ENCODE data around the gene OSBPL1A.

OSBPL1A gene

GRCh38 chr18:24267878-24268277, 129.7 kb downstream of the OSBPL1A start:
- no peak for DNase-seq (ENCODE audit: low spot score)

GRCh38 chr18:24266131-24266530, 131.5 kb downstream of the OSBPL1A start:
- no peak for DNase-seq (ENCODE audit: low spot score)

- DNase-seq (ENCODE audit: low spot score), result no peak
Observed at GRCh38 chr18:24265502-24266064, 132.0 kb downstream of the OSBPL1A start.

- DNase-seq (ENCODE audit: low spot score), result no peak
Observed at GRCh38 chr18:24263050-24263449, 134.6 kb downstream of the OSBPL1A start.

- DNase-seq (ENCODE audit: low spot score), result no peak
Observed at GRCh38 chr18:24262087-24262486, 135.5 kb downstream of the OSBPL1A start.

- DNase-seq (ENCODE audit: low spot score), result no peak
Observed at GRCh38 chr18:24259869-24260641, 137.6 kb downstream of the OSBPL1A start.

- DNase-seq (ENCODE audit: low spot score), result no peak
Observed at GRCh38 chr18:24254071-24254470, 143.6 kb downstream of the OSBPL1A start.

GRCh38 chr18:24249716-24250115, 147.9 kb downstream of the OSBPL1A start:
- DNase-seq (ENCODE audit: low spot score), result no peak

GRCh38 chr18:24248359-24248758, 149.3 kb downstream of the OSBPL1A start:
- no peak for DNase-seq (ENCODE audit: low spot score)

GRCh38 chr18:24246143-24246542, 151.5 kb downstream of the OSBPL1A start:
- DNase-seq (ENCODE audit: low spot score), result no peak

GRCh38 chr18:24244698-24245097, 152.9 kb downstream of the OSBPL1A start:
- no peak for DNase-seq (ENCODE audit: low spot score)

- no peak for DNase-seq (ENCODE audit: low spot score)
Observed at GRCh38 chr18:24243677-24244076, 153.9 kb downstream of the OSBPL1A start.

GRCh38 chr18:24239341-24239740, 158.3 kb downstream of the OSBPL1A start:
- no peak for DNase-seq (ENCODE audit: low spot score)

GRCh38 chr18:24238387-24238786, 159.2 kb downstream of the OSBPL1A start:
- no peak for DNase-seq (ENCODE audit: low spot score)

GRCh38 chr18:24234850-24235418, 162.7 kb downstream of the OSBPL1A start:
- no peak for DNase-seq (ENCODE audit: low spot score)

- DNase-seq (ENCODE audit: low spot score), result no peak
Observed at GRCh38 chr18:24234330-24234729, 163.3 kb downstream of the OSBPL1A start.

GRCh38 chr18:24232800-24233199, 164.8 kb downstream of the OSBPL1A start:
- DNase-seq (ENCODE audit: low spot score), result no peak

GRCh38 chr18:24231773-24232735, 165.6 kb downstream of the OSBPL1A start:
- DNase-seq (ENCODE audit: low spot score), result no peak

- no peak for DNase-seq (ENCODE audit: low spot score)
Observed at GRCh38 chr18:24230766-24231165, 166.9 kb downstream of the OSBPL1A start.

- no peak for DNase-seq (ENCODE audit: low spot score)
Observed at GRCh38 chr18:24228667-24229041, 169.0 kb downstream of the OSBPL1A start.

GRCh38 chr18:24227977-24228666, 169.5 kb downstream of the OSBPL1A start:
- no peak for DNase-seq (ENCODE audit: low spot score)

- no peak for DNase-seq (ENCODE audit: low spot score)
Observed at GRCh38 chr18:24220318-24220688, 177.3 kb downstream of the OSBPL1A start.
